Upper lobe of left lung (tissue), 4 donors: ENCODE data around the gene AFF1.

Source experiments
- CTCF ChIP-seq, 6 experiments: fragments of 450-650 bp in 4 of 6; fragments of 200-600 bp in 2 of 6; sonication (generic) in 2 of 6; IDR thresholded peaks; one replicate each; pipeline ENCODE4 v1.5.1; 2016 to 2019; ENCODE audit warnings: antibody characterized with exemption in 6 of 6
- EP300 ChIP-seq, 4 donors: sonication (generic); formaldehyde crosslinking; IDR thresholded peaks; one replicate each; pipeline ENCODE4 v1.5.1; 2017; ENCODE audit warnings: antibody characterized with exemption in 4 of 4, control low read depth in 2 of 4
- POLR2AphosphoS5 ChIP-seq, 2 donors: sonication (generic); formaldehyde crosslinking; IDR thresholded peaks; one replicate each; pipeline ENCODE4 v1.5.1; 2017; ENCODE audit warnings: antibody characterized with exemption in 2 of 2

GRCh38 chr4:86978709-86979108, 43.9 kb downstream of the AFF1 start:
- TF ChIP-seq CTCF (IDR thresholded peaks at IDR 0.05) = no peak
- TF ChIP-seq EP300 (IDR thresholded peaks at IDR 0.05) = no peak
- no peak for TF ChIP-seq POLR2AphosphoS5 (IDR thresholded peaks at IDR 0.05)
